Ectodermal cell (in vitro differentiated cells): ENCODE data around the gene SDK2. TPM values are rescaled to one million over a fixed set of nuclear protein-coding genes. Genes with fewer than 3 reads are reported as not detected.

Experiments
- H3K27ac ChIP-seq: 2 replicates; pipeline ENCODE4 v1.7.0; 2013; ENCODE audit warnings: mild to moderate bottlenecking, low read depth, low read length; ENCODE audit not compliant: insufficient read depth, poor library complexity, severe bottlenecking
- H3K27me3 ChIP-seq: 2 replicates; pipeline ENCODE4 v1.7.0; 2013; ENCODE audit warnings: mild to moderate bottlenecking, low read length; ENCODE audit not compliant: insufficient read depth, control insufficient read depth, poor library complexity, severe bottlenecking
- H3K36me3 ChIP-seq: one replicate; pipeline ENCODE4 v1.7.0; 2013; ENCODE audit warnings: low read length; ENCODE audit not compliant: control insufficient read depth, insufficient read depth
- H3K4me1 ChIP-seq: one replicate; pipeline ENCODE4 v1.7.0; 2013; ENCODE audit warnings: low read length; ENCODE audit not compliant: control insufficient read depth, insufficient read depth
- H3K4me3 ChIP-seq: 2 replicates; pipeline ENCODE4 v1.7.0; 2013; ENCODE audit warnings: low read depth, low read length, control low read depth; ENCODE audit not compliant: insufficient read depth
- H3K9me3 ChIP-seq: 2 replicates; pipeline ENCODE4 v1.7.0; 2013; ENCODE audit warnings: mild to moderate bottlenecking, low read length, moderate library complexity; ENCODE audit not compliant: control insufficient read depth
- WGBS, 2 experiments: methylation state at CpG; one replicate each; pipeline ENCODE4 v1.1.7; 2013; ENCODE audit warnings: missing lambda C conversion rate in 2 of 2; 5-methylcytosine and 5-hydroxymethylcytosine counted together
- polyA plus RNA-seq, 4 experiments: library from polyadenylated mRNA; stranded (reverse); fragments of 50-300 nt; gene quantifications; one replicate each; pipeline ENCODE4 v1.2.3, GENCODE V29; 2013

Gene SDK2, protein sequence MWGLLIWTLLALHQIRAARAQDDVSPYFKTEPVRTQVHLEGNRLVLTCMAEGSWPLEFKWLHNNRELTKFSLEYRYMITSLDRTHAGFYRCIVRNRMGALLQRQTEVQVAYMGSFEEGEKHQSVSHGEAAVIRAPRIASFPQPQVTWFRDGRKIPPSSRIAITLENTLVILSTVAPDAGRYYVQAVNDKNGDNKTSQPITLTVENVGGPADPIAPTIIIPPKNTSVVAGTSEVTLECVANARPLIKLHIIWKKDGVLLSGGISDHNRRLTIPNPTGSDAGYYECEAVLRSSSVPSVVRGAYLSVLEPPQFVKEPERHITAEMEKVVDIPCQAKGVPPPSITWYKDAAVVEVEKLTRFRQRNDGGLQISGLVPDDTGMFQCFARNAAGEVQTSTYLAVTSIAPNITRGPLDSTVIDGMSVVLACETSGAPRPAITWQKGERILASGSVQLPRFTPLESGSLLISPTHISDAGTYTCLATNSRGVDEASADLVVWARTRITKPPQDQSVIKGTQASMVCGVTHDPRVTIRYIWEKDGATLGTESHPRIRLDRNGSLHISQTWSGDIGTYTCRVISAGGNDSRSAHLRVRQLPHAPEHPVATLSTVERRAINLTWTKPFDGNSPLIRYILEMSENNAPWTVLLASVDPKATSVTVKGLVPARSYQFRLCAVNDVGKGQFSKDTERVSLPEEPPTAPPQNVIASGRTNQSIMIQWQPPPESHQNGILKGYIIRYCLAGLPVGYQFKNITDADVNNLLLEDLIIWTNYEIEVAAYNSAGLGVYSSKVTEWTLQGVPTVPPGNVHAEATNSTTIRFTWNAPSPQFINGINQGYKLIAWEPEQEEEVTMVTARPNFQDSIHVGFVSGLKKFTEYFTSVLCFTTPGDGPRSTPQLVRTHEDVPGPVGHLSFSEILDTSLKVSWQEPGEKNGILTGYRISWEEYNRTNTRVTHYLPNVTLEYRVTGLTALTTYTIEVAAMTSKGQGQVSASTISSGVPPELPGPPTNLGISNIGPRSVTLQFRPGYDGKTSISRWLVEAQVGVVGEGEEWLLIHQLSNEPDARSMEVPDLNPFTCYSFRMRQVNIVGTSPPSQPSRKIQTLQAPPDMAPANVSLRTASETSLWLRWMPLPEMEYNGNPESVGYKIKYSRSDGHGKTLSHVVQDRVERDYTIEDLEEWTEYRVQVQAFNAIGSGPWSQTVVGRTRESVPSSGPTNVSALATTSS (N-terminal part only)
- polyA plus RNA-seq (2013, experiment 1 of 4) = 74.5 TPM
- polyA plus RNA-seq (2013, experiment 2 of 4) = 103 TPM
- 77.4 TPM for polyA plus RNA-seq (2013, experiment 3 of 4)
- 93.6 TPM for polyA plus RNA-seq (2013, experiment 4 of 4)

DNA sequence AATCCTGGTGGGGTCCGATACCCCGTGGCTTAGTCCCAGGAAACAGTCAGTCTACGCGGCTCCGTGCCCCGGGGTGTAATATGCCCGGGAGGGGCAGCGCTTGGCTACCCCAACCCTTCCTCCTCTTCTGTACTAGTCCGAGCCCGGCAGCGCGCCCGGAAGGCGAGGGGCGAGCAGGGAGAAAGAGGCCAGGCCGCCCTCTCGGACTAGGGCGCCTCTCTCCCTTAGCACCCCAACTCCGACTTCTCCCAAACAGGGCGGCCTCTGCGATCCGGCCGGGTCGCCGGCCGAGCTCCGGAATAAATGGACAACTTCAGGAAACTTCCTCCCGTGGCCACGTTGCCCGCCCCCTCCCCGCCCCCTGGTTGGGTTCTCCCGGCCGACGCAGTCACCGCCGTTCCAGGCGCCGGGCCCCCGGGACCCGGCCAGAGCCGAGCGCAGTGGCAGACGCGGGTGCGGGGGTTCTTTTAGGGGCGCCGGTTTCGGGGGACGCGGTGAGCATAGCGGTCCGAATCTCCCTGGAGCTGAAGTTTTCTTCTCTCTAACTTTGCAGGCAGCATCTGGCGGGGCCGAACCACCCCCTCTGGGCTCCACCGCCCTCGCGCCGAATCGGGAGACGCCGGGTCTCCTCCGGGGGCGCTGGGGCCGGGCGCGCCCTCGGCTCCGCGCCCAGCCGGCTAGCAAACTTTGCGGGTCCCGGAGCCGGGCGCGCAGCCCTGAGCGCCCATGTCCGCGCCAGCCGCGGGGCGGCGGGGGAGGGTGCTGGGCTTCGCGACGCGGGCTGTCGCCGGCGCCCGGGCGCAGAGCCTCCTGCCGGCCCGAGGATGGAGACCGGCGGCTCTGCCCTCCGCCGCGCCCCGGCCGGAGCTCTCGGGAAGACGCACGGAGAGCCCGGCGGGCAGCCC, at the start of gene SDK2:
Gene SDK2, minus strand, starts transcription at position 301 of the 905 bp plus-strand sequence. CDS start 357 bp downstream, outside the sequence.
- H3K9me3 ChIP-seq = no peaks in the 10 kb centered on the region
- no peaks in the 10 kb centered on the region for H3K36me3 ChIP-seq
- peak within 1 kb of the TSS; percentile 52 for H3K27ac ChIP-seq
- peaks cover 4% of the 10 kb centered on the region for H3K27me3 ChIP-seq
- 0% methylated on average over 105 of the region's 105 CpGs for WGBS, 2 experiments
- H3K4me3 ChIP-seq = peak within 1 kb of the TSS; percentile 85
- H3K4me1 ChIP-seq = peaks cover 29% of the 10 kb centered on the region

- no peaks in the 10 kb centered on the region for H3K36me3 ChIP-seq
- no peaks in the 10 kb centered on the region for H3K9me3 ChIP-seq
- no peaks in the 10 kb centered on the region for H3K27me3 ChIP-seq
- H3K4me3 ChIP-seq = no peak overlapping the region
- H3K27ac ChIP-seq = no peak overlapping the region
- H3K4me1 ChIP-seq = peaks cover 12% of the 10 kb centered on the region
- WGBS, 2 experiments = 83 to 85% methylated on average over 12 of the region's 12 CpGs
Observed at GRCh38 chr17:73693071-73693470, 48.8 kb upstream of the SDK2 start.

DNA sequence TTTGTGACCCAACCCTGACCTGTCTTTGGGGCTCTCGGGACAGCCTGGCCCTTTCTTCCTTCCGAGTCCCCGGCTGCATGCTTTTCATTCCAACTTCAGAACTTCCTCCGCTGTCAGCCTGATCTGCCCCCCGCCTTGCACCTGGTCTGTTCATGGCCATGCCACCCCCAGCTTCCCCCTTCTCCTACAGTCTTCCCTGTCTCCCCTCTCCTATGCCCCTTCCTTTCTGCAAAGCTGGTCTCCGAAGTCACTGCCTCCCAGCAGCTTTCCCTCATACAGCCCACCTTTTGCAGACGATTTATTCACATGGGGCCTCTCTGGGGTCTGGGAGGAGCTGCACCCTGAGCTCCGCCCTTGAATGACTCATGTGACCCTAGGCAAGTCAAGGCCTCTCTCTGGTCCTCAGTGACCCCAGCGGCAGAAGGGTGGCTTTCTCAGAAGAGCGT, 47.1 kb upstream of the SDK2 start:
- Histone ChIP-seq H3K27me3 (no peaks in the 10 kb centered on the region), H3K4me3 (no peak overlapping the region), H3K36me3 (no peaks in the 10 kb centered on the region), H3K9me3 (no peaks in the 10 kb centered on the region), H3K4me1 (peaks cover 12% of the 10 kb centered on the region), H3K27ac (no peak overlapping the region)
- WGBS, 2 experiments = 62 to 70% methylated on average over 10 of the region's 10 CpGs

DNA sequence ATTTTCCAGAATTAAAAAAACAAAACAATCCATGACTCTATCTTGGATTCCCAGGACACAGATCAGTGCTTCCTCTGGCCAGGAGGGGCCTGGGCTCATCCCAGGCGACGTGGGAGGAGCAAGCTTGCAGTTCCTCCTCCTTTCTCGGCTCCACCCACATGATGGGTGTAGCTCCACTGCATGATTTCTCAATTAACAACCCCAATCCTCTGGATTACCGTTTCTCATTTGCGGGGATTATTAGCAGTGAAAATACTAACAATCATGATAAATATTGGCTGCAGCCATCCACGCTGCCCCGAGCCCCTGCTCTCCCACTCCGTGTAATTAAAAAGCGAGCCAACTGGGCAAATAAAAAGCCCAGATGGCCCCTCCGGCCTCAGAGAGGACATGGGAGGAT, 46.4 kb upstream of the SDK2 start:
- Histone ChIP-seq H3K9me3 (no peaks in the 10 kb centered on the region), H3K27me3 (no peaks in the 10 kb centered on the region), H3K4me1 (peaks cover 12% of the 10 kb centered on the region), H3K27ac (no peak overlapping the region), H3K36me3 (no peaks in the 10 kb centered on the region), H3K4me3 (no peak overlapping the region)
- 92 to 93% methylated on average over 10 of the region's 10 CpGs for WGBS, 2 experiments

DNA sequence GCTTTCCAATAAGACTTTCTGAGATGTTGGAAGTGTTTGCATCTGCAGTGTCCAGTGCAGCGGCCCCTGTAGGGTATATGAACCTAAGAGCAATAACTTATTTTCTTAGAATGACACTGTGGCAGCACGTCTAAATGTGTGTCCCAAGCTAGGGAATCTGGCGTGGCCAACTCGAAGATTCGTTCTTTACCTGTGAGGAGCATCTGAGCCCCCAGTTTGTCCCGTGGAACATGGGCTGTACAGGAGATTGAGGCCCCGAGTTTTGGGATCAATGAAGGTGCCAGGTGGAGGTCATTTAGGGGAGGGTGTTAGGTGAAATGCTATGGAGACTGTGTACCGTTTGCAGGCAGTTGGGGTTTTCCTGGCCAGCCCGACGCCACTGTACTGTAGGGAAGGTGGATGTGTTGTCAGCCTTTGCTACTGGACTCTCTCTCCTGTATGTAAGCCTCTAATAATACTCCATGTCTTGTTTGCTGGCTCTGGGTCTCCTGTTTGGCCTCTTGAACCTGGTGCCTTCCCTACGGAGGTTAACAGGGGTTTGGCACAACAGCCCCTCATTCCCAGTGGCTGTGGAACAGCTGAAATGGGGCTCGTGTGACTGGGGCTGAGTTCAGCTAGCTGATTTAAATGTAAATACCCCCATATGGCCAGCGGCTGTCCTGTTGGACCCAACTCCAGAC, 45.5 kb upstream of the SDK2 start:
- 91 to 92% methylated on average over 13 of the region's 13 CpGs for WGBS, 2 experiments

GRCh38 chr17:73686961-73687360, 42.7 kb upstream of the SDK2 start:
- WGBS, 2 experiments = 83 to 85% methylated on average over 3 of the region's 3 CpGs
- no peak overlapping the region for H3K27ac ChIP-seq
- no peak overlapping the region for H3K4me3 ChIP-seq
- peaks cover 12% of the 10 kb centered on the region for H3K4me1 ChIP-seq
- no peaks in the 10 kb centered on the region for H3K36me3 ChIP-seq
- H3K27me3 ChIP-seq = no peaks in the 10 kb centered on the region
- H3K9me3 ChIP-seq = no peaks in the 10 kb centered on the region

More for the DNA sequence above, 45.5 kb upstream of the SDK2 start:
- no peak overlapping the region for H3K4me3 ChIP-seq
- no peaks in the 10 kb centered on the region for H3K36me3 ChIP-seq
- H3K9me3 ChIP-seq = no peaks in the 10 kb centered on the region
- no peaks in the 10 kb centered on the region for H3K27me3 ChIP-seq
- H3K4me1 ChIP-seq = peaks cover 12% of the 10 kb centered on the region
- H3K27ac ChIP-seq = no peak overlapping the region

GRCh38 chr17:73686126-73686525, 41.9 kb upstream of the SDK2 start:
- Histone ChIP-seq H3K27ac (no peak overlapping the region), H3K4me1 (peaks cover 12% of the 10 kb centered on the region), H3K4me3 (no peak overlapping the region), H3K9me3 (no peaks in the 10 kb centered on the region), H3K36me3 (no peaks in the 10 kb centered on the region), H3K27me3 (no peaks in the 10 kb centered on the region)

GRCh38 chr17:73684183-73684582, 39.9 kb upstream of the SDK2 start:
- Histone ChIP-seq H3K4me3 (no peak overlapping the region), H3K27ac (no peak overlapping the region), H3K36me3 (no peaks in the 10 kb centered on the region), H3K9me3 (no peaks in the 10 kb centered on the region), H3K4me1 (peaks cover 12% of the 10 kb centered on the region), H3K27me3 (no peaks in the 10 kb centered on the region)
- 73 to 74% methylated on average over 3 of the region's 3 CpGs for WGBS, 2 experiments

- no peak overlapping the region for H3K4me3 ChIP-seq
- no peaks in the 10 kb centered on the region for H3K9me3 ChIP-seq
- no peaks in the 10 kb centered on the region for H3K36me3 ChIP-seq
- H3K27me3 ChIP-seq = no peaks in the 10 kb centered on the region
- WGBS, 2 experiments = 86 to 92% methylated on average over 6 of the region's 6 CpGs
- peaks cover 12% of the 10 kb centered on the region for H3K4me1 ChIP-seq
- H3K27ac ChIP-seq = no peak overlapping the region
Observed at GRCh38 chr17:73683771-73684170, 39.5 kb upstream of the SDK2 start.
